Hematopoietic multipotent progenitor cell treated with erythropoietin and hydrocortisone succinate and interleukin-3 and kit ligand, for 8 days (in vitro differentiated cells): ENCODE measurements around the gene ACTN1.
A peak's percentile ranks its signal among the peaks of the same experiment; 100 is the strongest.
"Not testable (repeated sequence)": the region's sequence is repeated elsewhere in the genome, so short reads cannot be mapped to it uniquely, and the experiment has no call there.

Experiments used
- DNase-seq: peaks from one replicate; pipeline ENCODE4 v3.0.0-alpha.2; 2015

ACTN1 gene

GRCh38 chr14:68979021-68979721, at the start of gene ACTN1:
Gene ACTN1 (minus strand): TSS chr14:68979302. CDS start chr14:68979056, 246 bp downstream.
- peak; percentile 91 for DNase-seq

DNA sequence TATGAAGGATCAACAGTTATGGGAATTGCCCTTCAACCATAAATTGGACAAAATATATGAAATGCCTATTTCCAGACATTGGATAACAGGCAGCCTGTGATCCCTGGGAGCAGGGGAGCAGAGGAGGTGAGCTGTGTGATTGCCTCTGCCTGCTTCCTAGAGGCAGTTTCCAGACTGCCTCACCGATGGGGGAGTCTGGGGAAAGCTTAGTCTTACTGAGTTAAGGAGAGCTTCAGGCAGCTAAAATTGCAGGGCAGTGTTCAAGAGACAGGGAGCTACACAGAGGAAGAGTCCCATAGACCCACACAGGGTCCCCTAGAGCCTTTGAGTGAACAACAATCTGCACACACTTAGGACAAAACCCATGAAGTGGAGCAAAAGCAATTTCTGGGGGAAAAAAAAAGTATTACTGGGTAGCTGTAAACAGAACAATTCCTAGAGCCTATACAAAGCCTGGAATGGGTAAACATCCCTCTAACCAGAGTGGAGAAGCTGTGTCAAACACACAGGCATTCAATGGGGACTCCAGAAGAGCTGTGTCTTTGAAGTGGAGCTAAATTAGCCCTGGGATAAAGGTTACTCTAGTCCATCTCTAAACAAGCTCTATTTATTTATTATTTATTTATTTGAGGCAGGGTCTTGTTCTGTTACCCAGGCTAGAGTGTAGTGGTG, 48.3 kb upstream of the ACTN1 start:
- no peak for DNase-seq

DNA sequence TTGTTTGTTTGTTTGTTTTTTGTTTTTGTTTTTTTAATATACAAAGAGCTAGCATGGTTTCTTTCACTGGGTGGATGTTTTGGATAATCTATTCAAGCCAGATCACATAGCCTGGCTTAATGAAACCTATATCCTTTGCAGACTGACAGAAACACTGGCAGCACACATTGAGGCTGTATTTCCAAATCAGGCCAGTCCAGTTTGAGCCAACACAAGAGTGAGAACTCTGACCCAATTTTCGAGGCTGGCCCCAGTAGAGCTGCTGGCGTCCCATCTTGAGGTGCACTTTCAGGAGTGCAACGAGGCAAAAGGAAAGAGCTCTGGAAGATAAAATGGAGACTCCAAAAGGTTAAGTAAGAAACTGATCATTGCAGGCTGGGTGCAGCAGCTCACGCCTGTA, 43.9 kb upstream of the ACTN1 start:
- no peak for DNase-seq

- not testable (repeated sequence) for DNase-seq
These were observed 43.0 kb upstream of the ACTN1 start for GRCh38 chr14:69022093-69022492.

- DNase-seq = no peak
These were observed 38.6 kb upstream of the ACTN1 start for GRCh38 chr14:69017706-69018105.

DNA sequence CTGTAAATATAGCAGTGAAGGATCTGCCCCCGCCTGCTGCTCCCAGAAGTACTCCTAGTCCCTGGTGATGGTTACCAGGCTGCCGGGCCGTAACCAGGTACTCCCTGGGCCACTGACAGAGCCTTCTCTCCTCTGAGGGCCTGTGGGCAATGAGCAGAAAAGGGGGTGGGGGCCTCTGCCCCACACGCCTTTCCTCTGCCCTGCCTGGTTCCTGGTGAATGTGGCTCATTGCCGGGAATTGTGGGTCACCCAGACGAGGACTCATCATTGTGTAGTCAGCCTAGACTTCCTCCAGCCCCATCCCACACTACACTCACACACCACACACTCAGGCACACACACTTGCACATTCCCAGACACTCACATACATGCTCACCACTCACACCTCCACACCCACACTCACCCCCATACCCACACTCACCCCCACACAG, 35.7 kb upstream of the ACTN1 start:
- no peak for DNase-seq

- DNase-seq = peak; percentile 60
These were observed 35.1 kb upstream of the ACTN1 start for GRCh38 chr14:69013943-69014782.

DNA sequence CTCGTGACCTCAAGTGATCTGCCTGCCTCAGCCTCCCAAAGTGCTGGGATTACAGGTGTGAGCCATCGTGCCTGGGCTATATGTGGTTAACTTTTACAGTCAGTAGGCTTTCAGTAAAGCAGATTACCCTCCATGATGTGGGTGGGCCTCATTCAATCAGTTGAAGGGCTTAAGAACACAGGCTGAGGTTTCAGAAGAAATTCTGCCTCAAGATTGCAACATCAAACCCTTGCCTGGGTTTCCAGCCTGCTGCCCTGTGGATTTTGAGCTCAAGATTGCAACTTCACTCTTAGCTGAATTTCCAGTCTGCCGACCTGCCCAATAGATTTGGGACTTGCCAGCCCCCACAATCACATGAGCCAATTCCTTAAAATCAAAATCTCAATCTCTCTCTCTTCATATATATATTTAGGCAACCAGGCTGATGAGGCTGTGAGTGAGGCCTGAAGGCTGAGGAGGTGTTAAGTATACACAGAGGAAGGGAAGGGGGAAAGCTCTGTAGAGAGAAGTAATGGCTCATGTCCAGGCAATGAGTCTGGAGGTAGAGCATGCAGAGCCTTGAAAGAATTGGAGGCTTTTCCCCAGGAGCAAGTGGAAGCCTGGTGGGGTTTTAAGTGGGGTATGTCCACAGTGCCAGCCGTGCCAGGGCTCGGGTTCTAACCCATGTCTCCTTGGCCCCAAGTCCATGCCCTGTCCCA, 33.3 kb upstream of the ACTN1 start:
- DNase-seq = no peak

- no peak for DNase-seq
These were observed 31.5 kb upstream of the ACTN1 start for GRCh38 chr14:69010648-69011047.

GRCh38 chr14:69008421-69008884, 29.4 kb upstream of the ACTN1 start:
- no peak for DNase-seq

DNA sequence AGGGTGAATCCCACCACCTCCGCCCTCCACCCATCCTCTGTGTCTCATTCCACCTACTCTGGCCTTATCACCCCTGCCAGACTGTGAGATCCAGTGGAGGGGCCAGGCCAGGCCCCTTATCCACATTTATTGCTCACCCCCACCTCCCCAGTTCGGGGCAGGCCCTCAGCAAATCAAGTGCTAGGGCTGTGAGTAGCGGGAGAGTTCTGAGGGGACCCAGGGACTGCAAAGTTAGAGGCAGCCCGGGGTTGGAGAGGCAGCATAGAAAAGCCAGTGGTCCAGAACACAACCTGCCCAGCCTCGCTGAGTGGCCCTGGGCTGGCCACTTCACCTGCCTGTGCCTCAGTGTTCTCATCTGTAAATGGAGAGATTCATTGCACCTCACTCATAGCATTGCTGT, 27.2 kb upstream of the ACTN1 start:
- no peak for DNase-seq

DNA sequence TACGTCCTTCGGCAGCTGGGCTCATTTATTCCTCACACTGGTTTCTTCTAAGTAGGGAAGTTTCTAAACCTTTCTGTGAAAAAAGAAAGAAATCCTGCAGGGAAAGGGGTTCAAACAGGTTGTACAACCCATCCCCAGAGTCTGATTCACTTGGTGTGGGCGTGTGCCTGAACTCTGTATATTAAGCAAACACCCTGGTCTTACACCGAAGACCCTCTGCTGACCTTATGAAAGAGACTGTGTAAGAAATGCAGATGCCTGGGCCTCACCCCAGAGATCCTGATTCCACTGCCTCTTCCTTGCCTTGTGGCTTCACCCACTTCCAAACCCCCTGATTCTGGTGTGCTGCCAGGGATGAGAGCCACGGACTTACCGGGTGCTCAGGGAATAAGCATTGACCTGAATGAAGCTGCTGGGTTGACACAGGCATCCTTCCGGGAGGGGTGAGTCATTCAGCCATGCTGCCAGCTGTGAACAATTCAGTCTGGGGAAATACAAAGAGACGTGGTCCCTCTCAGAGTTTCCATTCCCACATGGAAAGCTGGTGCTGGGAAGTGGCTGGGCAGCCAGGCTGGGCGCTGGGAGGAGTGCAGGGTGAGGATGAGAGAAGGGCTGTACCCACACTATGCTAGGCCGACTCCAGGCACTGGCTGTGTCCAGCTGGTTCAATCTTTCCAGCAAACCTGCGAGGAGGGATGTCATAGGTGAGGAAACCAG, 26.5 kb upstream of the ACTN1 start:
- DNase-seq = no peak

GRCh38 chr14:69004731-69005431, 25.8 kb upstream of the ACTN1 start:
- no peak for DNase-seq

GRCh38 chr14:69003626-69004025, 24.5 kb upstream of the ACTN1 start:
- DNase-seq = no peak

DNA sequence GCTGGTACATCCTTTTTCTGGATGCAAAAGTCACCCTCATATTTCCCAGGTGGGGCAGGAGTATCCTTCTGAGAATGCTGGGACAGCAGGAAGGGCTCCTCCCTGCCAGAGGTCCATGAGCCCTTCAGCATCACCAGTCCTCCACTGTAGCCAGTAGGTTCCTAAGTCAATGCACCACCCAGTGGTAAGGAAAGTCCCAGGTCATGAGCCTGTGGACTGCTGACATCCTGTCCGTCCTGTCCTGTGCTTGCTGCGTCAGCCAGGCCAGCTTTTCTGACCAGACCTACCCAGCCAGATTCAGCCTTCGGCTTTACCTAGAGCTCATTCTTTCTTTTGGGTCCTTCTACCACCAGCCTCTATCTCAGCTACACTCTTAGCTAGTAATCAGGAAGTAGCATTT, 23.0 kb upstream of the ACTN1 start:
- peak; percentile 24 for DNase-seq

DNA sequence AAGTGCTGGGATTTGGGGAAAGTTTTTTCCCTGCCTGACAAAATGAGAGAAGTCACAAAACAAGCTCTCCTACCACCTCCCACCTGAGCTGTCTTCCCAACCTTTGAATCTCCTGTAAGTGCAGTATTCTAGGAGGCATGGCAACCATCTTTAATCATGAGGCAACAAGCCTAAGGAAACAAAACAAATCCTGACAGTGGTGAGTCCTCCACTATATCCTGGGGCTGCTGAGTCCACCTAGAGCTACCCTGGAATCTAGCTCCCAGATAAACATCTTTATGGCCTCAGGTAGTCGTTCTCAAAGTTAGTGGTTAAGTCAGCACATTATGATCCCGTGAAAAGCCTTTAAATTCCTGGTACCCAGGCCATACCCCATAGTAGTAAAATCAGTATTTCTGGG, 22.3 kb upstream of the ACTN1 start:
- DNase-seq = no peak

GRCh38 chr14:68998062-68998461, 19.0 kb upstream of the ACTN1 start:
- DNase-seq = no peak

- no peak for DNase-seq
These were observed 16.6 kb upstream of the ACTN1 start for GRCh38 chr14:68995731-68996130.

DNA sequence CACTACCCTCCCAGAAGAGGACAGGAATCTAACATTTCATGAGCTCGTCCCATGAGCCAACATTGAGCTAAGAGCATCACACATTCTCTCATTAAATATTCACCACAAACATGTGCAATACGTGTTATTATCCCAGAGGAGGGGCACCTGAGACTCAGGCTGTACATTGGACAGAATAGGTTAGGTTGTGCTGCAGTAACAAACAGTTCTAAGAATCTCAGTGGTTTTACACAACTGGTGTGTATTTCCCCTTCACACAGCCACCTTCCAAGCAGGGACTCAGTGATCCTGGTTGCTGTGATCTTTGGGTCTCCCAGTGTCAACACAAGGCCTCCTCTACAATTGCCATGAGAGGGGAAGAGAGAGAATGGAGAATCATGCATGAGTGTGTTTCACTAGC, 15.0 kb upstream of the ACTN1 start:
- DNase-seq = no peak

- peak; percentile 93 for DNase-seq
These were observed 8.5 kb upstream of the ACTN1 start for GRCh38 chr14:68987653-68988036.

DNA sequence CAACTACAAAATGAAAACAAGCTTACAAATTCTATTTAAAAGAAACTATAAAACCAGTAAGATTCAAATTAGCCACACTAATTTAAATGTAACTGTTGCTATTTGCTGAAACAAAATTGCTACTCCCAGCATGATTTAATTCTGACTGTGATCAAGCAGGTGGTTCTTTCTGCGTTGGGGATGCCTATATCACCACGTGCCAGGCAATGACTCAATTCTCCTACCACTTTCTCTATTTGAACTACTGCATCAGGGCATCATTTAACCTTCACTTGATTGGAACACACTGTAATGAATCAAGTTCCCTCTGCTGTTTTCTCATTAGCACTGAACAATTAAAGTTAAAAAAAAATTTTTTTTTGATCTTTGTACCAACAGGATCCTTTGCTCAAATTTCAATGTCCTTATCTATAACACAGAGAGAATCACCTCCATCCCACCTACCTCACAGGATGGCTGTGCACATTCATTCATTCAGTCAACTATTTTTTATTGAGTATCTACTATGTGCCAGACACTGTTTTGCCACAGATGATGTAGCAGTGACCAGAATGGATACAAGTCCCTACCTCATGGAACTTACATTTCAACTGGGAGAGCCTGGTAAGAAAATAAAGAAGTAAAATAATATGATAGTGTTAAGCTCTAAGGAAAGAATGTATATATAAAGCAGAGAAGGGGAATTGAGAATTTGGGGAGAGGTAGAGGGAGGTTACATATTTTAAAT, 8.0 kb upstream of the ACTN1 start:
- peak; percentile 12 for DNase-seq
